ENCODE measurements around the gene PAPOLG.

- TF ChIP-seq, protein P1, sequence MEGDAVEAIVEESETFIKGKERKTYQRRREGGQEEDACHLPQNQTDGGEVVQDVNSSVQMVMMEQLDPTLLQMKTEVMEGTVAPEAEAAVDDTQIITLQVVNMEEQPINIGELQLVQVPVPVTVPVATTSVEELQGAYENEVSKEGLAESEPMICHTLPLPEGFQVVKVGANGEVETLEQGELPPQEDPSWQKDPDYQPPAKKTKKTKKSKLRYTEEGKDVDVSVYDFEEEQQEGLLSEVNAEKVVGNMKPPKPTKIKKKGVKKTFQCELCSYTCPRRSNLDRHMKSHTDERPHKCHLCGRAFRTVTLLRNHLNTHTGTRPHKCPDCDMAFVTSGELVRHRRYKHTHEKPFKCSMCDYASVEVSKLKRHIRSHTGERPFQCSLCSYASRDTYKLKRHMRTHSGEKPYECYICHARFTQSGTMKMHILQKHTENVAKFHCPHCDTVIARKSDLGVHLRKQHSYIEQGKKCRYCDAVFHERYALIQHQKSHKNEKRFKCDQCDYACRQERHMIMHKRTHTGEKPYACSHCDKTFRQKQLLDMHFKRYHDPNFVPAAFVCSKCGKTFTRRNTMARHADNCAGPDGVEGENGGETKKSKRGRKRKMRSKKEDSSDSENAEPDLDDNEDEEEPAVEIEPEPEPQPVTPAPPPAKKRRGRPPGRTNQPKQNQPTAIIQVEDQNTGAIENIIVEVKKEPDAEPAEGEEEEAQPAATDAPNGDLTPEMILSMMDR (IDR thresholded peaks at IDR 0.05) = no peak
- TF ChIP-seq EP300 (IDR thresholded peaks at IDR 0.05) (no peak), POLR2A (IDR thresholded peaks at IDR 0.05) (no peak)
Observed at GRCh38 chr2:60821133-60821469, 65.0 kb downstream of the PAPOLG start.
